Uterus (tissue), 2 donors: ENCODE results near the gene COL6A3.

ENCODE experiments used
- POLR2A ChIP-seq, 2 donors: fragments of 450-650 bp; IDR thresholded peaks; one replicate each; pipeline ENCODE4 v1.6.1; 2016; ENCODE audit warnings: antibody characterized with exemption in 2 of 2, mild to moderate bottlenecking in 1 of 2, moderate library complexity in 1 of 2
- TF ChIP-seq, protein P1 (sequence below), 4 experiments: fragments of 200-600 bp in 2 of 4; fragments of 450-650 bp in 2 of 4; sonication (generic) in 2 of 4; IDR thresholded peaks; one replicate each; pipeline ENCODE4 v1.5.1; 2016 to 2019; ENCODE audit warnings: antibody characterized with exemption in 4 of 4, mild to moderate bottlenecking in 2 of 4, moderate library complexity in 1 of 4

DNA sequence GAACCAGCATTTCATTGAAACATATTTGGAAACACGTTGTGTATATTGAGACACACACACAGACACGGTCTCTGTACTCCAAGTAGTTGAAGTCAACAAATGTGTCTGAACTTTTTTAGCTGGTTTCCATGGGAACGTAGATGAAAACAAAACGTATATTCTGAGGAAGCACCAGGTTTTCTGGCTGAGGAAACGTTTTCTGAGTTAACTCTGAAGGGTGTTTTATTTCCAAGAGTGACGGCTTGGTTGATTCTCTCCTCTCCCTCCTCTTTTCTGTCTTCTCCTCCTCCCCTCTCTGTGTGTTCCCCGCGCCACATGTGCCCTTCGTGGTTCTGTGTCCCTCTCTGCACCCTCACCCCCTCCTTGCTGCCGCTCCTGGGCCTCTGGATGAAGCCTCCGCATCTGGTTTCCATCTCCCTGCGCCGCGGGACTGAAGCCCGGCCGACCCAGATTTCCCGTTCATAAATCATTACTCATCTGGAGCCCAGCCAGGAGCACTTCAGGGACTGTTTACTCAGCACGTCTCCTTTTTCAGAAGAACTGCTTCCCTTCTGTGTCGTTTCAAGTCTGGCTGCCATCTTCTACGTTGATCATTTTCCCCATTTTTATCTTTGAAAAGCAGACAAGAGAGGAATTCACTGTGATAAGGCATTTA lies 122.7 kb downstream of the COL6A3 start:
- TF ChIP-seq, protein P1, sequence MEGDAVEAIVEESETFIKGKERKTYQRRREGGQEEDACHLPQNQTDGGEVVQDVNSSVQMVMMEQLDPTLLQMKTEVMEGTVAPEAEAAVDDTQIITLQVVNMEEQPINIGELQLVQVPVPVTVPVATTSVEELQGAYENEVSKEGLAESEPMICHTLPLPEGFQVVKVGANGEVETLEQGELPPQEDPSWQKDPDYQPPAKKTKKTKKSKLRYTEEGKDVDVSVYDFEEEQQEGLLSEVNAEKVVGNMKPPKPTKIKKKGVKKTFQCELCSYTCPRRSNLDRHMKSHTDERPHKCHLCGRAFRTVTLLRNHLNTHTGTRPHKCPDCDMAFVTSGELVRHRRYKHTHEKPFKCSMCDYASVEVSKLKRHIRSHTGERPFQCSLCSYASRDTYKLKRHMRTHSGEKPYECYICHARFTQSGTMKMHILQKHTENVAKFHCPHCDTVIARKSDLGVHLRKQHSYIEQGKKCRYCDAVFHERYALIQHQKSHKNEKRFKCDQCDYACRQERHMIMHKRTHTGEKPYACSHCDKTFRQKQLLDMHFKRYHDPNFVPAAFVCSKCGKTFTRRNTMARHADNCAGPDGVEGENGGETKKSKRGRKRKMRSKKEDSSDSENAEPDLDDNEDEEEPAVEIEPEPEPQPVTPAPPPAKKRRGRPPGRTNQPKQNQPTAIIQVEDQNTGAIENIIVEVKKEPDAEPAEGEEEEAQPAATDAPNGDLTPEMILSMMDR (IDR thresholded peaks at IDR 0.05) = no peak
- TF ChIP-seq POLR2A (IDR thresholded peaks at IDR 0.05) = no peak
